Epithelial cell of prostate (primary cell): Measurements from ENCODE around the gene PUS10.
"Not testable (repeated sequence)": the region's sequence is repeated elsewhere in the genome, so short reads cannot be mapped to it uniquely, and the experiment has no call there.

ENCODE experiments used
- DNase-seq: peaks from one replicate; pipeline ENCODE4 v3.0.0-alpha.2; 2011; ENCODE audit warnings: low read depth, low spot score
- H3K27ac ChIP-seq: fragments of 450-650 bp; 2 replicates; pipeline ENCODE4 v1.5.1; 2017; ENCODE audit warnings: mild to moderate bottlenecking

Gene PUS10

DNA sequence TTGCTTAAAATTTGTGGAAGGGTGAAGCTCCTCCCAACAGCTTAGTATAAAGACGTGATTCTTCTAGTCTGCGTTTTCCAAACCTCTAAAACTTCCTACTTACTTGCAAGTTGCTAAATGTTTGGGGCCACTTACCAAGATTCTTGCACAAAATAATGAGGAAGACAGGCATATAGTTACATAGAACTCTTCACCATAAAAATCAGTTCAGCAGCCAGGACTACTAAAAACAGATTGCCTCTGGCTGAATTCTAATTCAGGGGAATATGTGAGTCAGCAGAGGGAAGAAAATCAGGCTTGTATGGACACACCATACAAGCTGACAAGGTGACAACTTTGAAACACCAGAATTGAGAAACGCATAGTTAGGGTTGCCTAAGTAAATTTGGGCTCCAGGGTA is 3.3 kb downstream of the PUS10 start:
- peak overlapping the region; percentile 97 for H3K27ac ChIP-seq
- DNase-seq: no peak

DNA sequence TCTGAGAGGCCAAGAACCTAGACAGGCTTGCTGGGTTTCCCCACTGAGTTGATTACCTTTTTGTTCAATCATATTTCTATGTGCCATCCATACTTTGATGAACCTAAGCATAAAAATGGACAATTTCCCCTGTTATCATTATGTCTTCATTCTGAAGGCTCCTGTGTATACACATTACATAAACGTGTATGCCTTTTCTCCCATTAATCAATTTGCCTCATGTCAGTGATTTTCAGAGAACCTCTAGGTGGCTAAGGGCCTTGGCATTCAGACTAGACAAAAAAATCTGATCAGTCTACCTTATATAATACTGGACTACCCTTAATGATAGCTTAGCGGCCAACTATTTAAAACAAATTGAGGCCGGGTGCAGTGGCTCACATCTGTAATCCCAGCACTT is 4.7 kb downstream of the PUS10 start:
- H3K27ac ChIP-seq: no peak overlapping the region
- no peak for DNase-seq

DNA sequence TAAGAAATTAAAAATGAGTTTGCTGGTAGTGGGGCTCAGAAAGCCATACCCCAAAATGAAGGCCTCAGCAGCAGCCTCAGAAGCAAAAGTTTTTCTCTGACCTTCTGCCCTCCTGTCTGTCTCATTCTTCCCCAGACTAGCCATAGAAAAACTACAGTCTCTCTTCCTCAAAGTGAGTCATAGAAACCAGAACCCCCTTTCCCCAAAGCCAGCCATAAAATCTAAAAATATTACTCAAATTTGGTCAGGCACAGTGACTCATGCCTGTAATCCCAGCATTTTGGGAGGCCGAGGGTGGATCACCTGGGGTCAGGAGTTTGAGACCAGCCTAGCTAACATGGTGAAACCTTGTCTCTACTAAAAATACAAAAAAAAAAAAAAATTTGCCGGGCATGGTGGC is 5.8 kb downstream of the PUS10 start:
- peak overlapping the region; percentile 36 for H3K27ac ChIP-seq
- DNase-seq: not testable (repeated sequence)

DNA sequence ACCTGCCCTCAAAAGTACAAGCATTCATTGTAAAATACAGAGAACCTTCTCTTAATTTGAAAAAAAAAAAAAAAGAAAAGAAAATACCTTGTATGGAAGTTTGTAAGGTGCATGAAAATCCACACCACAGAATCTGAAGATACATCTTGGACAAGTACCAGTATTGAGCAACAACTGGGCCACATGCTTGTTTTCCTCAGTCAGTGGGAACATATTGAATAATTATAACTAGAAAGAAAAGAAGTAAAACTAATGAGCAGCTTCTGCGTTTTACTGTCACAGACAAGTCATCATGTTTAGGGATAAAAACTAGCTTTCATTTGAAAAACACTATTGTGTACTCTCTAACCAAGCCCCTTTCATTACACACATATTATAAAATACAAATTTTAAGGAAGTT is 6.4 kb downstream of the PUS10 start:
- H3K27ac ChIP-seq: peak overlapping the region; percentile 36
- no peak for DNase-seq

DNA sequence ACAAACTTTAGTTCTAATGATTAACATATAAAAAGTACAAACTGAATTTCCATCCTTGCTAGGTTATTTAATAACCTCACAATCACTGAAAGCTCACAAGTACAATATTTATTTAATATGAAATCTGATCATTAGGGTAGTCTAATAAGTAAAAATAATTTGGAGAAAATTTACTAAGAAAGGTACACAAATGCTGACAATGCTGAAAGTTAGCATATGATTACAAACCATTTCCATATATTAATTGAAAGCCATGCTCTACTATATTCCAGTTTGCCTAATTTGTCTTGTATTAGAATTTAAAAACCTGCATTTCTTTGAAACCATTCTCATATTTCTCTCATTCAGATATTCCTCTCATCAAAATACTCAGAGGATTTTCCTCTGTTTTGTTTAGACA is 8.7 kb downstream of the PUS10 start:
- DNase-seq: no peak
- H3K27ac ChIP-seq: no peak overlapping the region

DNA sequence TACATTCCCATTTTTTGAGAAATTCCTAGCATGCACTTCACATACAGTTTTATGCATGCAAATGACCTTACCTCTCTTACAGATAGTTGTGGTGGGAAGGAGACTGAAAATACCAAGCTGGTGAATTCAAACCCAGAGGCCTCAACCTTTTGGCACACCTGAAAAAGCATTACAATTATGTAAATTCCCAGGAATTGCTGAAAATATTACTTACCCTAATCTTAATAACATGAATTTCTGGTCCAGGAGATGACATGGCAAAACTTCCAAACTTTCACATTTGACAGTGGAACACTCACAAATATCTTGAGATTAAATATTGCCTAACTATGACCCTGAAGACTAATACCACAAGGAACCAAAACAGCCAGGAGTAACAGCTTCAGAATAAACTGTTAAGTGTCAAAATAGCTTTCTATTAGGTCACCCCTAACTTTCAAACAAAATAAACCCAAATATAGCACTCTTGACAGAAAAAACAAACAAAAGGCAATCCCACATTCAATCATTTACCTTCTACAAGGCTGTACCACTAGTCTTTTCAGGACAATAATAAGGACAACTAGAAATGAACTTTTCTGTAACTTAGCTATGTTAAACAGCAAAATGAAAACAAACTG is 11.5 kb downstream of the PUS10 start:
- no peak overlapping the region for H3K27ac ChIP-seq
- no peak for DNase-seq

DNA sequence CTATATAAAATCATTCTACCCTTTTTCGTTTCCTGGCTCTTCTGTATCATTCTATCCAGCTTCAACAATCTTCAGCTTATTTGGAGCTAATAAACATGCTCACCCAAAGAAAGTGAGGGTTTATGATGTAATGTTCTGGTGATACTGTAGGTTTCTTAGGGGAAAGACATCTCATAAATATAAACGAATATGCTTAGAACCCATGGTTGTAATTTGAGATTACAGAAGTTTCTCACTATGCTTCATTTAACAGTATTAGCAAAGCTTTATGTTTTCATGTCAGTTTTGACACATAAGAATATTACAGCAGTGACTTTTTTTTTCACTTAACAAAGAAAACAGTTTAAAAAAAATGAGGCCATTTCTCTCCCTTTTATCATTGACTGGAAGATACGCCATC is 12.3 kb downstream of the PUS10 start:
- no peak for DNase-seq
- H3K27ac ChIP-seq: no peak overlapping the region

DNA sequence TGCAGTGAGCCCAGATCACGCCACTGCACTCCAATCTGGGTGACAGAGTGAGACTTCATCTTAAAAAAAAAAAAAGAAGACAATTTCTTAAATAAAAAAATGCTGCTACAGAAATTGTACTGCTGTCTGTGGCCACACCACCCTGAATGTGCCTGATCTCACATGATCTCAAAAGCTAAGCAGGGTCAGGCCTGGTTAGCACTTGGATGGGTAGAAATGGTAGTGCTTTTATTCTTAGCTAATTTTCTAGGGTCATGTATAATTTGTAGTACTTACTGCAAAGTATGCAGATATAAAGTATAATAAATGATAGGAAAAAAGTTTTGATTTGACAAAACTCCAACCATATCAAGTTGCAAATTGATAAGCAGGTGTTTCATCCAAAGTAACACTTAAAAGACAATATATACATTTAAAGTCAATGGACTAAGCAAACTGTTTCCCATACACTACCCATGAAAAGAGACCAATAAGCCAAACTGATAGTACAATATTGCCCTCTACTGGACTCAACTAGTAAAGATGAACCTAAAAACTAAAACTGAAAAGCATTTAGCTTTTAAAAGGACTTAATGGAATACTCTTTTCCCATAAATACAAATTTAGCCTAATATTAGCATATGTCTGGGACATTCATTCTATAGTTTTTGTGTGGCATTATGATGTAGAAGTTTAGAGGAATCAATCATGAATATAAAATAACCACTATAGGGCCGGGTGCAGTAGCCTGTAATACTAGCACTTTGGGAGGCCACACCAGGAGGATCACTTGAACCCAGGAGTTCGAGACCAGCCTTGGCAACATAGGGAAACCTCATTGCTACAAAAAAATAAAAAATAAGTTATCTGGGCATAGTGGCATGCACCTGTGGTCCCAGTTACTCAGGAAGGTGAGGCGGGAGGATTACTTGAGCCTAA is 19.2 kb downstream of the PUS10 start:
- no peak overlapping the region for H3K27ac ChIP-seq
- DNase-seq: no peak

DNA sequence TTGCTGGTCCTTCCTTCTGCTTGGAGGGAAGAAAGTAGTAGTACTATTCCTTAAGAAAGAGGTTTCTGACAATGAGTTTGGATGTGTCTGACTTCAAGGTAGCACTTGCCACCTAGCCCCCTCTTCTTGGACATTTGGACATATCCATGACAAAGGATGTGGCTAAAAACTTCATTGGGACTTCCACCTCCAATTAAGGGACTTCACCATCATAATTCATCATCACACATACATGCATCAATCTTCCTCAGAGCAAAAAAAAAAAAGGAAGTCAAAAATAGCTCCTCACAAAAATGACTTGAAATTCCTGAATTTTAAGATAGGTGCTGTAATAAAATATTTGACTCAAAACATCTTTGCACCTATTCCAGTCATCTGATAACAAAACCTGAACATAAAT is 23.9 kb downstream of the PUS10 start:
- no peak for DNase-seq
- no peak overlapping the region for H3K27ac ChIP-seq

DNA sequence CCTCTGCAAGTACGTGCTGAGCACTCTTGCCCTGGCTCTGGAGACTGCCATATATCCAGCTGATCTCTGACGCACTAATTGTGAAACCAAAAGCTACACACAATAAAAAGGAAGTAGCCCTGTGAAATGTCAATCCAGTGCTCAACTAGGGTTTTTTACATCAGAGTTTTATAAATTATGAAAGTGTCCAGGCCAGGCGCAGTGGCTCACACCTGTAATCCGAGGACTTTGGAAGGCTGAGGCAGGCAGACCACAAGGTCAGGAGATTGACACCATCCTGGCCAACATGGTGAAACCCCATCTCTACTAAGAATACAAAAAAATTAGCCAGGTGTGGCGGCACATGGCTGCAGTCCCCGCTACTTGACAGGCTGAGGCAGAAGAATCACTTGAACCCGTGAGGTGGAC is 25.1 kb downstream of the PUS10 start:
- no peak for DNase-seq
- no peak overlapping the region for H3K27ac ChIP-seq

DNA sequence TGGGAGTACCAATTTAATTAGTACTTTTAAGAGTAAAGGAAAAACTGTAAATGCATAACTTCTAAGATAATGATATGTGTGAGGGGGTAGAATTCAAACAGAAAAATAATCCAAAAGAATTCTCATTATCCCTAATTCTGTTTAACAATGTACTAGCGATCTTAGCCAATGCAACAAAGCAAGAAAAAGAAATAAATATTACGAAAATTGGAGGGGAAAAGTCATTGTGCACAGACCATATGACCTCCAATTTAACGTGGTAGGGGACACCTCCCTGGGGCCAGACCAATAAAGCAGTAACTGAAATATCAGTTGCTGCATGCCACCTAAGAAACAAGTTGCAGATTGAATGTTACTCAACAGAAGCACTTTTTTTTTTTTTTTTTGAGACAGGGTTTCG is 26.4 kb downstream of the PUS10 start:
- no peak overlapping the region for H3K27ac ChIP-seq
- DNase-seq: no peak

DNA sequence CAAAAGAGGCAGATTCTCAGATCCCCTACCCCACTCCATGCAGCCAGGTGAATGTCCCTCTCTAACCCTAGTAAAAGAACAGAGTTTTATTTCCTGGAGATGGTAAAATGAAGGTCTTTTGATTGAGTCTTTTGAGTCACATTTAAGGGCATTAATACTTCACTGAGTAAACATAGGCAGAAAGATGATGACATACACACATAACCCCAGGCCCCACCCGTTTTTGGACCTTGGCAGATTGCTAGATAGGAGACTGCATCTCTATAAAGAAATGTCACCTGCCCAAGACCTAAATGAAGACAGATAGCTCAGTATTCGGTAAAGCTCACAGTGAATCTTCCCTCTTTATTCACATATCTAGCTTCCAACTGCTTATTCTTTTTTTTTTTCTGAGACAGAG is 28.8 kb downstream of the PUS10 start:
- no peak for DNase-seq
- peak overlapping the region; percentile 33 for H3K27ac ChIP-seq

DNA sequence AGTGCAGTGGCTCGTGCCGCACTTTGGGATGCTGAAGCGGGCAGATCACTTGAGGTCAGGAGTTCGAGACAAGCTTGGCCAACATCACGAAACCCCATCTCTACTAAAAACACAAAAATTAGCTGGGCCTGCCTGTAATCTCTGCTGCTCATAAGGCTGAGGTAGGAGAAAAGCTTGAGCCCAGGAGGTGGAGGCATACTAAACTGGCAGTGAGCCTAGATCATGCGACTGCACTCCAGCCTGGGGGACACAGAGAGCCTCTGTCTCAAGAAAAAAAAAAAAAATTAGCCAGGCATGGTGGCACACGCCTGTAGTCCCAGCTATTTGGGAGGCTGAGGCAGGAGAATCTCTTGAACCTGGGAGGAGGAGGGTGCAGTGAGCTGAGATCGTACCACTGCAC is 30.4 kb downstream of the PUS10 start:
- DNase-seq, H3K27ac ChIP-seq: not testable (repeated sequence)

DNA sequence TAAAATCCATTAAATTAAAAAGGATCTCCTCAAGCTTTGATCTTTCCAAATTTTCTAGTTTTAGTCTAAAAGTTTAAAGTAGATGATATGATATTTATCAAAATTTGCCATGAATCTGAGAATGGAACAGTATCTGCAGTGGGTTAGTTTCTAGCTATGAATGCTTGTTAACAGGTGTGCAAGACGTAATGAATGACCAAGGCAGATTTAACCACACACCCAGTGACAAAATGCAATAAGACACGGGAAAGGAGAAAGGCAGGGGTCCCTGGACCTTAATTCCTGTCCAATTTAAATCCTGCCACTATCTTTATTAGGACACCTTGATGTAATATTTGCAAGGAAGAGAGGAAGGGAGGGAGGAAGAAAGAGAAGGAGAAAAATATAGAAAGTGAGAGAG is 31.0 kb downstream of the PUS10 start:
- no peak overlapping the region for H3K27ac ChIP-seq
- DNase-seq: no peak

DNA sequence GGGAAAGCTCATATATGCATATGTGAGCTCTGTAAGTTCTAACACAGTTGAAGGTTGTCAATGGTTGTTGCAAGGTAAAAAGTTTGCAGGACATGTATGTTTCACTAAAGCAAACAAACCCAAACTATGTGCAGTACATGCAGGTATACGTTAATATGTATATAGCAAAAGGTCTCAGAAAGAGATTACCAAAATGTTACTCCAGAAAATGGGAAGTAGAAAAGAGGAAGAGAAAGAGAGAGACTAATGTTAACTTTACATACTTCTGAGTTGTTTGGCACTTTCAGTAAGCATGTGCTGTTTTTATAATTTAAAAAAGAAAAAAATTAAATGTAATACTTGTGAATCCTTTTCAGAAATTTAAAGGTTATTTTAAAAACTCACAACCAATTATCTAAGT is 33.3 kb downstream of the PUS10 start:
- no peak for DNase-seq
- H3K27ac ChIP-seq: no peak overlapping the region

DNA sequence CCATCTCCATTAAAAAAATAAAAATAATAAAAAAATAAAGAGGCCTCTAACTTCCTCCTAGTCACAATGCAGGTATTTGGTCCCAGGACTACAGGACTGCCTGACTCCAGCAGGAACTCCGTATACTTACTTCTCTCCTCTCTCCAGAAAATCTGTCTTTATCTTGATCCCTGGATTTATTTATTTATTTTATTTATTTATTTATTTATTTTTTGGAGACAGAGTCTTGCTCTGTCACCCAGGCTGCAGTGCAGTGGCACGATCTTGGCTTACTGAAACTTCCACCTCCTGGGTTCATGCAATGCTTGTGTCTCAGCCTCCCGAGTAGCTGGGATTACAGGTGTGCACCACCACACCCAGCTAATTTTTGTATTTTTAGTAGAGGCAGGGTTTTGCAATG is 36.0 kb downstream of the PUS10 start:
- not testable (repeated sequence) for DNase-seq, H3K27ac ChIP-seq

DNA sequence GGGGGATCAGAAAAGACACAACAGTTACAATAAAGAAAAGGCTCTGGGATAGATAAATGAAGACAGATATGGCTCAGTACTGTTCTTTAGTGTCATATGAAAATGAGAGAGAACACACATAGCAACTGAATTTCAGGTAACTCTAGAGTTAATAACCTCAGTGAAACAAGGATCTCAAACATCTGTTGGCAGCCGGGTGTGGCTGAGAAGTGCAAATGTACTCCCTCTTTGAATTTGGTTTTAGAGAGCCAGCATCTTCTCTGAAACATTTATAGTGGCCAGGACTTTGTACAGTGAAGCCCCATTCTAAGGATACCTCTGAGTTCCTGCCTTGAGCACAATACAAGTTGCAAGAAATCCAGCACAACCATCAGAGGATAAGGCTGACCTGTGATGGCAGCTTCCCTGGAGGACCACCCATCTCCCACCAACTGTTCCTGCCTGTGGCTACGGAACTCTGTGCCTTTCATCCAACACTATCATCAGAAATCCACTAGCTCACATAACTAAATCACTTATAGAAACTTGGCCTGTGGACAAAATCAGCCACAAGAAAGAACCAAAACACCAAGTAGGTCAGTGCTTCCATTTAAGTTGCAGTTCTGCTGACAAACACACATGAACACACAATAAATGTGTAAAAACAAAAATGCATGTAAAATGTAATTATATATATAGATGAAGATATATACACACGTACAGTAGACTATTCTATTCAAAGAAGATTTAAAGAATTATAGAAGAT is 37.8 kb downstream of the PUS10 start:
- no peak overlapping the region for H3K27ac ChIP-seq
- no peak for DNase-seq

DNA sequence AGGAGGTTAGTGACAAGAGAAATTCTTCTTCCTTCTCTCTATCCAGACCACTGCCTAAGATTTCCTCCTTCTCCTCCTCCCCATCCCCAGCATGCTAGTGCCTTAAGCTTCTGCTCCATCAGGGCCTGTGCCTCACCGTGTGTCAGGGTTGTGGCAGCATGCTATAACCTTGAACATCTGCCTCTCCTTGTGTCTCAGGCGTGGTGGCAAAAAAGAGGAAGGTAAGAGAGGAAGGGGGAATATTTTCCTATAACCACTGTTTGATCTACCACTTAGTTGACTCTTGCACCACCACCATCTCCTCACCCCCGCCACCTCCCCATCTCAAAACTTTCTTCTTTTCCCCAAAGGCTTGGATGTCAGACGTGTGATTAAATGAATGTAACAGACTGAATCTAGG is 38.8 kb downstream of the PUS10 start:
- DNase-seq: no peak
- H3K27ac ChIP-seq: no peak overlapping the region

DNA sequence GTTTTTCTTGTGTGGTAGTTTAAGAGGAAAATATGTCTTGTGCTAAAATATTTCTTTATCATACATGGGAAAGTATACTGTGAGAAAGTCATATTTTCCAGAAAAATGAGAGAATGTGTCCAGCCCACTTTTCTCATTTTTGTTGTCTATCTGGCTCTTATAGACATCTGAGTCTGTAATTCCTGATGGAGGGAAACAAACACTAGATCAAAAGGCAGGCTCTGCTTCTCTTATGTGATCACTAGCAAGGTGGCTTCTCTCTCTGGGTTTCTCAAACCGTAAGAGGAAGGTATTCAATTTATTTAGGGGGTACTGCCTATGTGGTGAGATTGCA is 40.5 kb downstream of the PUS10 start:
- H3K27ac ChIP-seq: no peak overlapping the region
- no peak for DNase-seq

DNA sequence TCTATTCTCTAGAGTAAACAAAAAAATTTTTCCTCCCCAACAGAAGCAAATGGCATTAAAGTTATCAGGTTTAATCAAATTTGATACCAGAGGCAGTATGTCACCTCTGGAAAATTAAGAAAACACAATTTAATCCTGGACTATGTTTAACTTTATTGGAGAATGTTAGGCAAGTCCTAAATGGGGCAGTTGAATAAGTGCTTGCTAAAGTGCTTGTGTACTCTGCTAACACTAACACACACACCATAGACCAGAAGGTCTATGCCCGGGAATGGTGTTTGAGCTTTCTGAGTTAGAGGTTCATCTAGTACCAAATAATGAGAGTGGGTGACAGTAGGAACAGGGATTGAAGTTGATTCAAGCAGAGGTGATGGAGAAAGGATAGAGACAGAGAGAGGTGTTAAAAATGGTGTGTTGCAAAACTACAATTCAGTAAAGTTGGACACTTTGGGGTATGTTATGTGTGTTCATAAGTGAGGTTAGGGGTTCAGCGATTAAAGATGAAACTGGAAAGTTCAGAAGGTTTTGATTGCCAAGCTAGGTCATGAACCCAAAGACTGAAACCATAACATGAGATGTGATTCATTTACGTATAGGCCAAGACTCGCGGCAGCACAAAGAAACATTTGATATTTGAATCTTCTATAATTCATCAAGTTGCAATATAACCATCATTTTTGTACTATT is 41.0 kb downstream of the PUS10 start:
- no peak for DNase-seq
- H3K27ac ChIP-seq: no peak overlapping the region
